T-helper 1 cell treated with Interleukin-12 subunit alpha and Interleukin-12 subunit beta and Interleukin-4 antibody, amounts not matched to agents 30 ng/mL and 1 ng/mL, for 36 hours (primary cell): ENCODE results near the gene MSRB3. TPM values are rescaled to one million over a fixed set of nuclear protein-coding genes. Genes with fewer than 3 reads are reported as not detected.

Experiments
- total RNA-seq: library from RNA; stranded (reverse); gene quantifications from 2 replicates; pipeline ENCODE4 v1.2.3, GENCODE V29; 2022

Gene MSRB3
- total RNA-seq, 1 donor from 2014 or later: 0.05 TPM

Other genes with a start within 250 kb of the MSRB3 start
- not detected in 2 replicates for gene WIF1, start 157.4 kb upstream of the MSRB3 start, total RNA-seq
- gene LEMD3, start 109.1 kb upstream of the MSRB3 start, total RNA-seq: 38.1 and 38.7 TPM in 2 replicates